HG02870 (cell line): ENCODE data around the gene CENPP.

Experiments used
- ATAC-seq: cut with Tn5 transposase; IDR thresholded peaks from one replicate; pipeline ENCODE4 v1.9.1; 2021; ENCODE audit warnings: mild to moderate bottlenecking, moderate library complexity; ENCODE audit not compliant: unreplicated experiment

CENPP gene

DNA sequence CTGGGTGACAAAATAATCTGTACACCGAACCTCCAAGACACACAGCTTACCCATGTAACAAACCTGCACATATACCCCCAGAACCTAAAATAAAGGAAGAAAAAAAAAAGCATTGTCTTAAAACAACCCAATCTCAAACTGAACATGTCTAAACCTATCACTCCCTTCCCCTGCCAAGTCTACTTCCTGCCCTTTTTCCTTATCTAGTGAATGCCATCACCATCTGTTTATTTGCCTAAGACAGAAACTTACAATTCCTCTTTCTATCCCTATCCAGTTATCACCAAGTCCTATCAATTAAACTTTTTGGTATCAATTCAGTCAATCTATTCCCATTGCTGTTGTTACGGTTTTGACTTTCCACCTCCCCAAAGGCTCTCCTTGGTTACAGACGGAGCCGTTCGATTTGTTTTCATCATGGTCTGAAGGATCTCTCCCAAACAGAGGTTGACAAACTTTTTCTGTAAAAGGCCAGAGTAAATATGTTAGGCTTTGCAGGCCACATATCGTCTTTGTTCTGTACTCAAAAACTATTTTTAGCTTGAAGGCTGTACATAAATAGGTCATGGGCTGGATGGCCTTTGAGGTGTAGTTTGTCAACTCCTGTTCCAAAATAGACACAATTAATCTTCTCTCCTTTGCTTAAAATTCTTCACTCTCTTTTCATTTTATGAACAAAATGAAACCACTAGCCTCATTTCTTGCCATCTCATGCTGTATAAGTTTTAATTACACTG is 12.7 kb upstream of the CENPP start:
- ATAC-seq: no peak

DNA sequence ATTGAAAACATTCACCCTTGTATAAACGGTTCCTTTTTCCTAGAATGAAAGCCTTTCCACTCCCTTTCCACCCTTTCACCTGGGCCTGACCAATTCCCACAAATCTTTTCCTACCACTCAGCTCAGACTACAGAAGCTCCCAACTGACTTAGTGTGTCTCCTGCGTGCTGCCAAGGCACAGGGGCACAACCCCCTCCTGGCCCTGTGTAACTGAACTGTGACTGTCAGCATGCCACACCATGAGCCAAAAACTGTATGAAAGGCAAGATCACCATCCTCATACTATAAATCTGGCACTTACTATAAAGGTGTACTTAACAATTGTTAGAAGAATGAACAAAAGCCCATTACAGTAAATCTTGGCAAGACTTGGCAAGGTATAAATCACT is 12.1 kb upstream of the CENPP start:
- no peak for ATAC-seq

DNA sequence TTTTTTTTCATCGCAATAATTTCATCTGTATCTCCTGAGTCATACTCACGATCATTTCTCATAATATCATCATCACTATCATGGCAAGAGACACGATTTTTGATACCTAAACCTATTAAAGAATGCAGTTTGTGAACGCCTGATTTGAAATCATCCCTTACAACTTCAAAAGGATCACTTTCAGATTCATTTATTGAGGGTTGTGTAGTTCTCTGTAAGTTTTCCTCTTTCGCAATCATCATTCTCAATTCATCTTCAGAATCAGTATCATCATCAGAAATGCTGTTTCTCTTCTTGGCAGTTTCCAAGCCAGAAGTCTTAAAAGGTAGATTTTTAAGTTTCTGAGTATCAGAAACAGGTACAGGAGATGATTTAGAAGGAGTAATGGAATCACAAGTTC is 10.3 kb upstream of the CENPP start:
- ATAC-seq: no peak

DNA sequence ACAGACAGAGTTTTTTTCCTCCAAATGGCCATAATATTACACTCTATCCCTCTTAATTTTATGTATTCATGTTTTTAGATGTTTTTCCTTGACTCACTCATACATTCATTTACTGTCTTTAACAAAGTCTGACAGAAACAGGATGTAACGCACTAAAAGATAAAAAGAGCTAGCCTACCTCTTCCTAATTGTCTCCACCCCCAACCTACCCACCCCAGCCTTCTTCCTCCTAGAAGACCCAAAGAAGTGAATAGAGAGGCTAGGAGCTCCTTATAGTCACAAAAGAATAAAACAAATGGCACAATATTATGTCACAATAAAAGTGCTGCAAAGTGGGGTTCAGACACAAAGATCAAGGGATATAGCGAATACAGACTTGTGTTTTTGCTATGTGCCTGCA is 1.3 kb upstream of the CENPP start:
- ATAC-seq: no peak

DNA sequence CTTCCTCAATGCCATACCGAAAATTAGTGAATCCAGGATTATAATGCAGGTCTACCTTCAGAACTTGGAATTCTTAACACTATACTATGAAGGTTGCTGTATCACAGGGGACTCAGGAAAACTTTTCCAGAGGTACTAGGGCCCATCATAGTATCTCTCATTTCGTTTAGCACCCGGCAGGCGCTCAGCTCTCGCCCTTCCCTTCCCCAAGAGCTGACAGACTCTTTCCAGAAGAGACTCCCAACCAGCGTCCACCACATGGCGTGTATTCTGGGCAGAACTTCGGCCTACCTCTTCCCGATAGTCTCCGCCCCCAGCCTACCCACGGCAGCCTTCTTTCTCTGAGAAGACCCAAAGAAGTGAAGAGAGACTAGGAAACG is 874 bp upstream of the CENPP start:
- ATAC-seq: no peak

DNA sequence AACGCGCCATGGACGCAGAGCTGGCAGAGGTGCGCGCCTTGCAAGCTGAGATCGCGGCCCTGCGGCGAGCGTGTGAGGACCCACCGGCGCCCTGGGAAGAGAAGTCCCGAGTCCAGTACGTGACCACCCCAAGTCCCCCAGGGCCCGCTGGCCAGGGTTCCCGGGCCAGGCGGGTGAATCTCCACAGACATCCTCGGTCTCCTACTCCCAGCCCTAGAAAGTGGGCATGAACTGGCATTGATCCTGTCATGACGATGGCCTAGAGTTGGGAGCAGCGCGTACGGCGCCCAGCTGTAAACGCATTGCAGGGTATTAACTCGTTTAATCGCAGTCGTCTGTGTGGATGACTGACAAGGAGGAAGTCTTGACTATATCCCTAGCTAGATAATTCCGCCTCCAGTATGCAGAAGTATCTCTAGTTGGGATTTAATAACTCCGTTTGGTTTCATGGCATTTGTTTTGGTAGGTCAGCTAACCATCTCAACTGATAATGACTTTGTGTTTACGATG is 293 bp downstream of the CENPP start:
- peak; percentile 3 for ATAC-seq

DNA sequence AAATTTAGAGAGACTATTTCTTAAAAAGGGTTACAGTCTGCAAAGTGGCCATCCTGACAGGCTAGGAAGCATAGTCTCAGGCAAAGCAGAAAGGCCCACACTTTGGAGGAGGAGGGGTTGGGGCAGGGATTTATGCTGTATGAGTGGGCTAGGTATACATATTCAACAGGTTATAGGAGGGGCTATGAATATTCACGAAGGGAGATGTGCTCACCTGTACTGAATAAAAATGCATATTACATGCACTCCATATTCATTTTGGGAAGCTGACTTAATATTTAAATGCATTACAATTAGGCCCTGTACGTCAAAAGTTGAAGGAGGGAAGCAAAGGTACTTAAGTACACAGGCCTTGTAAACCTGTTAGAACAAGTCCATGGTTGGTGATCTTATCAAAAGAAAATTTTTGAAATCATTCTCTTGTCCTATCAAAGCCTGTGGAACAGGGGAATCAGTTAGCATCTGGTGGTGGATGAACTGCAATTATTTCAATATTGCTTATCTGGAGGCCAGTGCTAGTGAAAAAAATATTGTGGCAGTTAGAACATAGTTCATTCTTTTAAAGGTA is 1.6 kb downstream of the CENPP start:
- no peak for ATAC-seq

DNA sequence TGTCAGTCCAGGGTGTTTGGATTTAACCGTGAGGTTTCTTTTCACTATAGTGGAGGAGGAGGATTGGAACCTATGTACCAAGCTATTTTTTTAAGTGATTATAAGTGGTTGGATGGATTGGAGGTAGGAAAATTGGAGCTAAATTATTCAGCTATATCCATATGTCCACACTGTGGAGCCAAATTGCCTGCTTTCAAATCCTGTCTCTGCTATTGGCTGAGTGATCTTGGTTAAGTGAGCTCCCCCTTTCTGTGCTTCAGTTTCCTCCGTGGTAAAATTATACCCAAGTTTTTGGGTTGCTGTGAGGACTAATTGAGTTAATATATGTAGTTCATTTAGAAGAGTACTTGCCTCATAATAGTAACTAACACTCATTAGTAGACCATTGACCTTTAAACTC is 2.5 kb downstream of the CENPP start:
- ATAC-seq: no peak

DNA sequence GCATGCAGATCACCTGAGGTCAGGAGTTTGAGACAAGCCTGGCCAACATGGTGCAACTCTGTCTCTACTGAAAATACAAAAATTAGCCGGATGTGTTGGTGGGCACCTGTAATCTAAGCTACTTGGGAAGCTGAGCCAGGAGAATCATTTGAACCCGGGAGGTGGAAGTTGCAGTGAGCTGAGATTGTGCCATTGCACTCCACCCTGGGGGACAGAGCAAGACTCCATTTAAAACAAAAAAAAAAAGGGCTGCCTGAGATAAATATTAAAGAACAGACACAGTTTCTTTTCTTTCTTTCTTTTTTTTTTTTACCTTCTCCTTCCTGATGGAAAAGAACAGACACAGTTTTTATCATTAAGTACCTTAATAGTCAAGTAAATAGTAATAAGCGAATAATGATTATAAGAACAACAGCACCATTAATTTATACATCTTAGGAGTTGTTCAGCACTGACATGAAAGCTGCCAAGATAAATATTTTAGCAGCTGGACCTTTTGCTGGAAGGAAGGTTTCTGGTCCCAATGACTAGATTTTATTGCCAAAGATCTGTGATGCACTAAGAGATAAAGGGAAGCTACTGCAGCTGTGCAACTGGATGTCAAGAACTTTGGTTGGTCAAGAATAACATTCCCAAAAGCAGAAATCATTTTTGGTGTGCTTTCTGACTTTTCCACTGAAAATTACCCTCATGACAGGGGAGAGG is 7.0 kb downstream of the CENPP start:
- no peak for ATAC-seq

DNA sequence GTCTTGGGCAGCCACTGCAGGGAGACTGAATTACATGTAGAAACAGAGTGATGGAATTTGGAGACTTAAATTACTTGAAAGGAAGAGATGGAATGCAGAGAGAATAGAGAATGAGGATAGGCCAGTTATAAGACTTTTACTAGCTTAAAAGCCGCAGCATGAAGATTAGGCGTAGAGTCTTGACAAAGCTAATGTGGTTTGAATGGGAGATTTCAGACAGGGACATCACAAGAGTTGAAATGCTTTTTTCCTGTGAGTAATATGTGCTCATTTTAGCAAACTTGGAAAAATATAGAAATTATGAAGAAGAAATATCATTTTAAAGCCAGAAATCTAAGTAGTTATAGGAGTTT is 7.5 kb downstream of the CENPP start:
- ATAC-seq: no peak

DNA sequence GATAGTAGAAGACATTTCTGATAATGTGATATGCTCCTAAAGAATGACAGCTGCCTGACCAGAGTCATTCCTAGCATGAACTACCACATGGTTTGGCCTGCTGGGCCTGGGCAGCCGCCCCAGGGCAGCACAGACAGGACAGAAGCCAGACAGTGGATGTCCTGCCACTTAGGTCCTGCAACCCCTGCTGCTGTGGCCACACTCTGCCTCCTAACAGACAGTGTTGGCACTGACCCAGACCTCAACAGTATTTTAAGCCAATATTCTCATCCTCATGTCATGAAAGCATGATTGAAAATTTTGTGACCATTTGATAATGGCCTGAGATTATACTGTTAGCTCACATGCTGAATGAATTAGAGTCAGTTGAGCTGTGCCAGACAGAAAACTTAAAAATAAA is 15.8 kb downstream of the CENPP start:
- no peak for ATAC-seq

DNA sequence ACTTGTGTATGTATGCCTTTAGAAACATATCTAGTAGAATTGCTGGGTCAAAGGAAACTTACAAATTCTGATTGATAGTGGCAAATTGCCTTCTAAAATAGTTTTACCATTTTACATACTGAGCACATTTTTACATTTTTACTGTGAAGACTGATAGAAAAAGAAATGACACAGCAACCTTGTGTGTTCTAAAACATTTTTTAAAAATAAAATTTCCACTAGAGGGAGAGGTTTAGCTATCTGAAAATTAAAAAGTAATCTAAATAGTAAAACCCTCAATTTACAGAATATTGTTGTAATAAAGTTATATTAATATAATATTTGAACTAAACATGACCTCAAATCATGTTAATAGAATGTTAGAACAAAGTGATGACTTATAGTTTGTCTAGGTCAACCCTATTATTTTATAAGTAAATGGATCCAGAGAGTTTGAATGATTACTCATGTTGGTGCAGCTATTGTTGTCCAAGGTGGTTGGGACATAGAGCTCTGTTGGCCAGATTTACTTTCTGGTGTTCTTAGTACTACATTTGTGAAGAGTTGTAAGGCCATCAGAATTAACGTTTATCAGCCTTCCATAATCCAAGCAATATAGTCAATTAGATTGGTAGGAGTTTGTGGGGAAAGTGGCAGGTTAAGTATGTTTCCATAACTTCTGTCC is 17.2 kb downstream of the CENPP start:
- no peak for ATAC-seq

DNA sequence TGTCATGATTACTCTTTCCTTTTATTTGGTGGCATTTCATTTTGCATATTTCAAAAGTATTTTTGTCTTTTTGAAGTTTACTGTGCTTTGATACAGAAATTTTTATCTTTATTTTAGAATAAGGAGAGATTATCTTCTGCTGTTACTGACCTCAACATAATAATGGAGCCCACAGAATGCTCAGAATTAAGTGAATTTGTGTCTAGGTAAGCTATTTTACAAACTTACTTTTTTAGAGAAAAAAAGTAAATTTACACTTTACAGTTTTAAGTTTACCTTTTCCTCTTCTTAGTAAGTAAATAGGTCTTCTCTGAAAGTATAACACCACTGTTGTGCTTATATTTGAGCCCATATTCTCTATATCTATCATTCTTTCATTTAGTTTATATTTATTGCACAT is 19.8 kb downstream of the CENPP start:
- ATAC-seq: no peak

DNA sequence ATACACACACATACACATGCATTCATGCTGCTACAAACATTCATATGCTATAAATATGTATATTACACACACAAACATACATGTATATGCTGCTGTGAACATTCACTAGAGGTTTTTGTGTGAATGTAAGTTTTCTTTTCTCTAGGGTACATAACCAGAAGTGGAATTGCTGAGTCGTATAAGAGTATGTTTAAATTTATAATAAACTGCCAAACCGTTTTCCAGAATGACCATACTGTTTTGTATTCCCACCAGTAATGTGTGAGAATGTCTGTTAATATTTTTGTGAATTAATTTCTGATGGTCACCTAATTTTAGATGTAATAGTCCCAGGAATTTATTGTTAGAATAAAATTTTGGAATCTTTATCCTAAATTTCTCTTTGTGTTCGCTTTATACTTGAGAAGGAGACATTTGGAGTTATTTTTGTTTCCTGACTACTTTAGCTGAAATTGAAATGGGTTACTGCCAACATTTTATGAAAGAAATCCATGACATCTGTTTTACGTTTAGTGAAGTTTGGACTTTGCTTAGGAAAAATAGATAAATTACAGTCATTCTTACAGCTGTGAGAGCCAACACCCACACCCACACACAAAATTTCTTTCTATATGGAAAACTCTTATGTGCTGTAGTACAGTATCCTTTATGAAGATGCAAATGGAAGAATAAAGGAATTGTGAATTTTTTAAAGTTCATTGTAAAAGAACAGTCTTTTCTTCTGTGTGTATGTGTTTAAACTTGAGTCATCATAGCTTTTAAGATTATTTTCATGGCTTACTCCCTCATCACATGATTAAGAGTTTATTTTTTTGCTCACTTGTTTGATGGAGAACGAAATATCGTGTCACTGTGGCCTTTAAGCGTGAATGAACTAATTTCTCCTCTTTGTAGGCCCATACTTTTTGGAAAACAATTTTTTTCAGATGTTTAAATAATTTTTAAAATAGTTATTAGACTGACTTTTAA is 24.3 kb downstream of the CENPP start:
- no peak for ATAC-seq

DNA sequence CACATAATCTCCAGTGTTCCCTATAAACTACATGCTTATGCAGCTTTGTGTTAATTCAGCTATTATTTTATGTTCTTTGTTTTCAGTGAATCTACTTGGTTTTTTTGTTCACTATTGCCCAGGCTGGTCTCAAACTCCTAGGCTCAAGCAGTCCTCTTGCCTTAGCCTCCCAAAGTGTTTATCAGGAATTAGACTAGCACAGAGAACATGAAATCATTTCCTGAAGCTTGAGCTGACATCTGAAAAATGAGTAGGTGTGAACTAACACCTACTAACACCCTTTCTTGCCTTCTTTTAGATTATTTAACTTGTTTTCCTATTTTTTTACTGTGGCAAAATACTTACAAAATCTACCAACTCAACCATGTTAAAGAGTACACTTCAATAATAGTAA is 25.0 kb downstream of the CENPP start:
- ATAC-seq: no peak

DNA sequence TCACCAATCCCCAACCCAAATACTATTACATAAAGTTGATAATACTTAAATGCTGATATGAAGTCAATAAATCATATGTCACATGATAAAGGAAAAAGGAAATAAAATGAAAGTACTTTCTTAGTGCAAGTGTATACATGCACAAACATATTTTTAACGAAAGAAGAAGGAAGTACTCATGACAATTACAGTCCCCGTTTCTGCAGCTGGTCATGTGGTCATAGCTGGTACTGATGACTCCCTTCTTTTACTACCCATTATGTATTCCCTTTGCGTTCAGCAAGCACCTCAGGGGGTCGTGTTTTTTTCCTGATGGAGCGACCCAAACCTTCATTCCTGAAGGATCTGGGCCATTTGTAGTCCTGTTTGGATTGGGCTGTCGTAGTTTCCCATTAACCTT is 27.3 kb downstream of the CENPP start:
- no peak for ATAC-seq

DNA sequence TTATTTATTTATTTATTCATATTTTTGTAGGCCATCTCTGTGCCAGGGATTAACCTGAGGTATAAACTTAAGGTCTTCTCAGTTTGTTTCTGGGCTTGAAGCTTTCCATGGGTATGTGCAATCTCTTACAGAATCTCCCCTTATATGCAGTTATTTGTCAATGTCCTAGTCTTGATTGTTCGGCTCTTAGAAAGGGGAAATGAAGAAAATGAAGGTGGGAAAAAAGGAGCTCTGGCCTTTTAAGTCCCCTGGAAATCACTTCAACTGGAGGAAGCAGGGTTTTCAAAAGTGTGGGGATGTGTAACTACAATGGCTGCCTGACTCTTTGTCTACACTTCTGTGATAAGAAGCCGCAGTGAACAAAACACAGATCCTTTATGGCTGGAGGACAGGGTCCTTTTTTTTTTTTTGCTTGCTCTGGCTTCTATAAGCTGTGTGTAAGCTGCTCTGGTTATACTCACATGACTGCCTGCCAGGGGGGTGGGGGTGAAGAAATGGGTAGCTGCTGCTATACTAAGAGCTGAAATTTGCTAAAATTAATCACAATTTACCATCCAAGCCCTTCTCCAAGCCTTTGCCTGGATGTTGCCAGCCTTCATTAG is 33.7 kb downstream of the CENPP start:
- no peak for ATAC-seq

DNA sequence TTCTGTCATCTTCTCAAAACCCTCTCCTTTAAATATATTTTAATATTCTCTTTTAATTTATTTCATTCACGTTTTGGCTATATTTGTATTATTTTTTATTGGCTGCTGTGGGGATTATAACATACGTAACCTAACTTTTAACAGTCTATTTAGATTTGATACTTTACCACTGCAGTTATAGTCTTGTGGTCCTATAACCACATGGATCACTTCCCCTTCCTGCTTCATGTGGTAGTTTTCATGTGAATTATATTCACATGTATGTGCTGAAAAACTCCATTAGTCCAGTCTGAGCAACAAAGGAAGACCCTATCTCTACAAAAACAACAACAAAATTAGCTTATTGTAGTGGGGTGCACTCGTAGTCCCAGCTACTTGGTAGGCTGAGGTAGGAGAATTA is 34.3 kb downstream of the CENPP start:
- ATAC-seq: no peak

DNA sequence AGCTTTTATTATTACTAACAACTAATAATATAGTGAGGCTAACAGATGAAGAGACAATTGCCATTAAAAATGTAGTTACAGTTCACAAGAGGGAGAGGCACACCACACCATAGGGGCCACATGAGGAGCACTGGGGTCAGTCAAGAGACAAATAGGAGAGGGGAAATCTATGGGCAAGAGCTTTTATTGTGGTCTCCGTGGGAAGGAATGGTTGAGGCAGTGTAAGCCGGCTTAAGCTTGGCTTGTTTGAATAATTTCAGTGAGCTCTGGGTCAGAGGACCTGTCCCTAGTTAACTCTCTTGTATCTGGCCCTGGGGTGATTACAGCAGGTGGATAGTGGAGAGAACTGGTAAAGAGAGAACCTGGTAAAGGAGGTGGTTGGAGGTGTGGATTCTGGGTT is 43.3 kb downstream of the CENPP start:
- ATAC-seq: no peak

DNA sequence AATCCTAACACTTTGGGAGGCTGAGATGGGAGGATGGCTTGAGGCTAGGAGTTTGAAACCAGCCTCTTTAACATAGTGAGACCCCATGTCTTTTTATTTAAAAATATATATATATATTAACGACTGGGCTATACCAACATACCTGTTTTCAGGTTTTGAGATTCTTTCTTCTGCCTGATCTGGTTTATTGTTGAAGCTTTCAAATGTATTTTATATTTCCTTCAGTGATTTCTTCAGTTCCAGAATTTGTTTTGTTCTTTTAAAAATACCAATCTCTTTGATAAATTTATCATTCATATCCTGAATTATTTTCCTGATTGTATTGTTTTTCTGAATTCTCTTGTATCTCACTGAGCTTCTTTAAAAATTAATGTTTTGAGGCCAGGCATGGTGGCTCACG is 47.4 kb downstream of the CENPP start:
- no peak for ATAC-seq
